ENCODE data around the gene AOPEP. TPM values are rescaled to one million over a fixed set of nuclear protein-coding genes. Genes with fewer than 3 reads are reported as not detected.

Gene AOPEP
- total RNA-seq, 1 experiment from 2014 or later, result 15.0 TPM

DNA sequence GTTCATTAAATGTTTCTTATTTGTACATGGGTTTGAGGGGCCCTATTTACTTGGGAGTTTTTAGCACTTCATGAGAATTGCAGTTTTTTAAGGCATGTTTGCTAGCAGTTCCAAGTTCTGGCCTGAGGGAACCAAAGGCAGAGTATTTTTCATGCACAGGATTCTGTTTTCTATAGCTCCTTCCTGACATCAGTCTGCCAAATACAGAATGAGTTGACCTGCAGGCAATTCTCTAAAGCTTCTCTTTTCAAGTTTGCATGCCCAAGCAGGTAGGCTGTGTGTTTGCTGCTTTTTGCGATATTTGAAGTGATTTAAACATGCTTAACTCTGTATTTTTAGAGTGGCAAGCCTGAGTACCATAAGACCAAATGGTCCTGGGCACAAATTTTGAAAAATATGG lies 75.8 kb downstream of the AOPEP start:
- Histone ChIP-seq H3K14ac (ENCODE audit: insufficient read depth, low read length) (no peak overlapping the region), H4K20me1 (ENCODE audit: control insufficient read depth, insufficient read depth, insufficient read length) (no peaks in the 10 kb centered on the region), H4K91ac (ENCODE audit: insufficient read length, low read depth, low read length) (no peak overlapping the region), H3K27me3 (ENCODE audit: insufficient read depth, low read length) (no peaks in the 10 kb centered on the region), H3K4me1 (ENCODE audit: insufficient read depth, low read length) (no peaks in the 10 kb centered on the region), H3K4me2 (ENCODE audit: insufficient read depth, insufficient read length, low read length) (no peak overlapping the region), H4K5ac (ENCODE audit: insufficient read length, low read depth, low read length) (no peak overlapping the region), H3K9me3 (ENCODE audit: control insufficient read depth, low read depth, low read length) (no peaks in the 10 kb centered on the region), H2AFZ (ENCODE audit: low read length) (no peak overlapping the region), H3K79me2 (ENCODE audit: insufficient read depth, low read length) (no peaks in the 10 kb centered on the region), H3K23ac (ENCODE audit: insufficient read length, low read depth, low read length) (no peak overlapping the region), H3K4ac (ENCODE audit: low read depth, low read length) (no peak overlapping the region), H2BK15ac (ENCODE audit: low read depth, low read length) (no peak overlapping the region), H3K18ac (ENCODE audit: insufficient read length, low read depth, low read length) (no peak overlapping the region), H3K23me2 (ENCODE audit: insufficient read length, low read depth, low read length, poor library complexity, severe bottlenecking) (no peaks in the 10 kb centered on the region), H3T11ph (ENCODE audit: low read length) (no peak overlapping the region), H3K56ac (ENCODE audit: insufficient read length, low read depth, low read length) (no peak overlapping the region), H3K79me1 (ENCODE audit: insufficient read depth, low read depth, low read length, poor library complexity, severe bottlenecking) (no peaks in the 10 kb centered on the region), H2BK5ac (ENCODE audit: insufficient read length, low read length) (no peak overlapping the region), H2BK120ac (ENCODE audit: low read depth, low read length, poor library complexity, severe bottlenecking) (no peak overlapping the region), H3K27ac (ENCODE audit: insufficient read length, low read depth, low read length) (no peak overlapping the region), H2BK12ac (ENCODE audit: insufficient read length, low read depth, low read length) (no peak overlapping the region), H3K9ac (ENCODE audit: extremely low read depth, insufficient read length, low read length) (no peak overlapping the region), H2AK5ac (ENCODE audit: insufficient read length, low read length) (no peak overlapping the region), H4K8ac (replicated peaks; ENCODE audit: insufficient read length, low read depth, low read length) (no peak overlapping the region), H2BK20ac (ENCODE audit: low read depth, low read length, poor library complexity, severe bottlenecking) (no peak overlapping the region)
- no CpG with 5 or more reads among the region's 1 CpG for WGBS (ENCODE audit: extremely low coverage, insufficient read length, low lambda C conversion rate)
- peaks cover 15 to 17% of the 10 kb centered on the region in 2 experiments for H3K4me1 Mint-ChIP-seq
- DNase-seq, result no peak
- TF ChIP-seq, protein P1, sequence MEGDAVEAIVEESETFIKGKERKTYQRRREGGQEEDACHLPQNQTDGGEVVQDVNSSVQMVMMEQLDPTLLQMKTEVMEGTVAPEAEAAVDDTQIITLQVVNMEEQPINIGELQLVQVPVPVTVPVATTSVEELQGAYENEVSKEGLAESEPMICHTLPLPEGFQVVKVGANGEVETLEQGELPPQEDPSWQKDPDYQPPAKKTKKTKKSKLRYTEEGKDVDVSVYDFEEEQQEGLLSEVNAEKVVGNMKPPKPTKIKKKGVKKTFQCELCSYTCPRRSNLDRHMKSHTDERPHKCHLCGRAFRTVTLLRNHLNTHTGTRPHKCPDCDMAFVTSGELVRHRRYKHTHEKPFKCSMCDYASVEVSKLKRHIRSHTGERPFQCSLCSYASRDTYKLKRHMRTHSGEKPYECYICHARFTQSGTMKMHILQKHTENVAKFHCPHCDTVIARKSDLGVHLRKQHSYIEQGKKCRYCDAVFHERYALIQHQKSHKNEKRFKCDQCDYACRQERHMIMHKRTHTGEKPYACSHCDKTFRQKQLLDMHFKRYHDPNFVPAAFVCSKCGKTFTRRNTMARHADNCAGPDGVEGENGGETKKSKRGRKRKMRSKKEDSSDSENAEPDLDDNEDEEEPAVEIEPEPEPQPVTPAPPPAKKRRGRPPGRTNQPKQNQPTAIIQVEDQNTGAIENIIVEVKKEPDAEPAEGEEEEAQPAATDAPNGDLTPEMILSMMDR (conservative IDR thresholded peaks at IDR 0.05), result no peak
- H3K27me3 Mint-ChIP-seq (ENCODE audit: low read depth), result no peaks in the 10 kb centered on the region
- H3K4me3 Mint-ChIP-seq, result no peak overlapping the region
- no peak overlapping the region for H3K27ac Mint-ChIP-seq
- H3K36me3 Mint-ChIP-seq (ENCODE audit: insufficient read depth in 1 of 3, low read depth in 3 of 3), result peaks cover 4 to 6% (median 4%) of the 10 kb centered on the region in 3 experiments
- H3K9me3 Mint-ChIP-seq, result no peaks in the 10 kb centered on the region
